ENCODE data around the gene MTMR3.

DNA sequence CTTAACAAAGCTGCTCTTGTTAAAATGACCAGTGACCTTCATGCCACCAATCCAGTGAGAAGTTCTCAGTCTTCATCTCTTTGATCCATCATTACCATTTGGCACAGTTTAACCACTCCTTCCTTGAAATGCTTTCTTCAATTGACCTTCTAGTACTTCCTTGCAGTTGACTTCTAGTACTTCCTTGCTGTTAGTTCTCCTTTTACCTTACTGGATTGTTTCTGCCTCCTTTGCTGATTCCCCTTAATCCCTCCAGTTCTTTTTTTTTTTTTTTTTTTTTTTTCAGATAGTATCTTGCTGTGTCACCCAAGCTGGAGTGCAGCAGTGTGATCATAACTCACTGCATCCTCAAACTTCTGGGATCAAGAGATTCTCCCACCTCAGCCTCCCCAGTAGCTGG, 131.3 kb downstream of the MTMR3 start:
- TF ChIP-seq, protein P1, sequence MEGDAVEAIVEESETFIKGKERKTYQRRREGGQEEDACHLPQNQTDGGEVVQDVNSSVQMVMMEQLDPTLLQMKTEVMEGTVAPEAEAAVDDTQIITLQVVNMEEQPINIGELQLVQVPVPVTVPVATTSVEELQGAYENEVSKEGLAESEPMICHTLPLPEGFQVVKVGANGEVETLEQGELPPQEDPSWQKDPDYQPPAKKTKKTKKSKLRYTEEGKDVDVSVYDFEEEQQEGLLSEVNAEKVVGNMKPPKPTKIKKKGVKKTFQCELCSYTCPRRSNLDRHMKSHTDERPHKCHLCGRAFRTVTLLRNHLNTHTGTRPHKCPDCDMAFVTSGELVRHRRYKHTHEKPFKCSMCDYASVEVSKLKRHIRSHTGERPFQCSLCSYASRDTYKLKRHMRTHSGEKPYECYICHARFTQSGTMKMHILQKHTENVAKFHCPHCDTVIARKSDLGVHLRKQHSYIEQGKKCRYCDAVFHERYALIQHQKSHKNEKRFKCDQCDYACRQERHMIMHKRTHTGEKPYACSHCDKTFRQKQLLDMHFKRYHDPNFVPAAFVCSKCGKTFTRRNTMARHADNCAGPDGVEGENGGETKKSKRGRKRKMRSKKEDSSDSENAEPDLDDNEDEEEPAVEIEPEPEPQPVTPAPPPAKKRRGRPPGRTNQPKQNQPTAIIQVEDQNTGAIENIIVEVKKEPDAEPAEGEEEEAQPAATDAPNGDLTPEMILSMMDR (IDR thresholded peaks at IDR 0.05; ENCODE audit: low read depth, low read length, poor library complexity, severe bottlenecking) = no peak
- no peak for TF ChIP-seq EZH2phosphoT487 (IDR thresholded peaks at IDR 0.05; ENCODE audit: borderline replicate concordance, low read length)

All from DOHH2 (cell line).